Central memory CD8-positive, alpha-beta T cell (primary cell): ENCODE measurements around the gene GALNS.
"Not testable (repeated sequence)": the region's sequence is repeated elsewhere in the genome, so short reads cannot be mapped to it uniquely, and the experiment has no call there.

Source experiments
- ATAC-seq: fragments of 150-1000 bp; cut with Tn5 transposase; replicated peaks from 2 replicates; pipeline ENCODE4 v1.10.0; 2022; ENCODE audit warnings: mild to moderate bottlenecking, moderate FRiP score, moderate number of reproducible peaks; ENCODE audit not compliant: poor library complexity, severe bottlenecking; ENCODE audit errors: extremely low read depth
- DNase-seq, 2 donors: peaks; one replicate each; pipeline ENCODE4 v3.0.0; 2021; ENCODE audit warnings: low spot score in 2 of 2
- H3K27ac Mint-ChIP-seq: one replicate; pipeline ENCODE4 v1.8.0; 2022; ENCODE audit warnings: low read depth, mild to moderate bottlenecking, moderate library complexity, mixed read lengths
- H3K27me3 Mint-ChIP-seq: one replicate; pipeline ENCODE4 v1.8.0; 2022; ENCODE audit warnings: mixed read lengths
- H3K36me3 Mint-ChIP-seq: one replicate; pipeline ENCODE4 v1.8.0; 2022; ENCODE audit warnings: mild to moderate bottlenecking, moderate library complexity, mixed read lengths; ENCODE audit not compliant: insufficient read depth
- H3K4me1 Mint-ChIP-seq: one replicate; pipeline ENCODE4 v1.8.0; 2022; ENCODE audit warnings: mixed read lengths
- H3K4me3 Mint-ChIP-seq: one replicate; pipeline ENCODE4 v1.8.0; 2022; ENCODE audit warnings: mild to moderate bottlenecking, moderate library complexity, mixed read lengths
- H3K9me3 Mint-ChIP-seq: one replicate; pipeline ENCODE4 v1.8.0; 2022; ENCODE audit warnings: mixed read lengths

The GALNS gene

GRCh38 chr16:88896238-88897070 lies 39.7 kb upstream of the GALNS start:
- peaks cover 3% of the 10 kb centered on the region for H3K36me3 Mint-ChIP-seq
- H3K4me3 Mint-ChIP-seq = no peak overlapping the region
- H3K27ac Mint-ChIP-seq = no peak overlapping the region
- ATAC-seq = no peak
- no peaks in the 10 kb centered on the region for H3K27me3 Mint-ChIP-seq
- no peak for DNase-seq
- H3K9me3 Mint-ChIP-seq = no peaks in the 10 kb centered on the region
- no peaks in the 10 kb centered on the region for H3K4me1 Mint-ChIP-seq

- Mint-ChIP-seq H3K4me3 (no peak overlapping the region), H3K4me1 (no peaks in the 10 kb centered on the region), H3K36me3 (peaks cover 2% of the 10 kb centered on the region), H3K27ac (no peak overlapping the region), H3K9me3 (no peaks in the 10 kb centered on the region), H3K27me3 (no peaks in the 10 kb centered on the region)
- ATAC-seq (no peak), DNase-seq (no peak)
These were observed 38.6 kb upstream of the GALNS start for GRCh38 chr16:88895335-88895734.

GRCh38 chr16:88894681-88895300 lies 38.0 kb upstream of the GALNS start:
- Mint-ChIP-seq H3K4me3 (no peak overlapping the region), H3K27ac (no peak overlapping the region), H3K9me3 (no peaks in the 10 kb centered on the region), H3K4me1 (no peaks in the 10 kb centered on the region), H3K36me3 (peaks cover 2% of the 10 kb centered on the region), H3K27me3 (no peaks in the 10 kb centered on the region)
- DNase-seq (no peak), ATAC-seq (no peak)

GRCh38 chr16:88894266-88894665 lies 37.5 kb upstream of the GALNS start:
- not testable (repeated sequence) for H3K4me1 Mint-ChIP-seq, H3K4me3 Mint-ChIP-seq, H3K36me3 Mint-ChIP-seq, H3K9me3 Mint-ChIP-seq, H3K27me3 Mint-ChIP-seq, DNase-seq, ATAC-seq, H3K27ac Mint-ChIP-seq

- H3K36me3 Mint-ChIP-seq = peaks cover 2% of the 10 kb centered on the region
- no peaks in the 10 kb centered on the region for H3K4me1 Mint-ChIP-seq
- H3K27me3 Mint-ChIP-seq = no peaks in the 10 kb centered on the region
- H3K27ac Mint-ChIP-seq = no peak overlapping the region
- H3K4me3 Mint-ChIP-seq = no peak overlapping the region
- ATAC-seq (no peak), DNase-seq (no peak)
- no peaks in the 10 kb centered on the region for H3K9me3 Mint-ChIP-seq
These were observed 36.6 kb upstream of the GALNS start for GRCh38 chr16:88893127-88893968.

GRCh38 chr16:88892065-88892464 lies 35.3 kb upstream of the GALNS start:
- H3K36me3 Mint-ChIP-seq = peaks cover 2% of the 10 kb centered on the region
- H3K27ac Mint-ChIP-seq = no peak overlapping the region
- no peak overlapping the region for H3K4me3 Mint-ChIP-seq
- no peaks in the 10 kb centered on the region for H3K27me3 Mint-ChIP-seq
- no peaks in the 10 kb centered on the region for H3K9me3 Mint-ChIP-seq
- no peaks in the 10 kb centered on the region for H3K4me1 Mint-ChIP-seq
- DNase-seq = no peak
- ATAC-seq = no peak

GRCh38 chr16:88891083-88891482 lies 34.3 kb upstream of the GALNS start:
- no peak overlapping the region for H3K4me3 Mint-ChIP-seq
- no peak overlapping the region for H3K27ac Mint-ChIP-seq
- DNase-seq = no peak
- H3K4me1 Mint-ChIP-seq = no peaks in the 10 kb centered on the region
- ATAC-seq = no peak
- no peaks in the 10 kb centered on the region for H3K27me3 Mint-ChIP-seq
- no peaks in the 10 kb centered on the region for H3K9me3 Mint-ChIP-seq
- H3K36me3 Mint-ChIP-seq = peaks cover 2% of the 10 kb centered on the region

DNA sequence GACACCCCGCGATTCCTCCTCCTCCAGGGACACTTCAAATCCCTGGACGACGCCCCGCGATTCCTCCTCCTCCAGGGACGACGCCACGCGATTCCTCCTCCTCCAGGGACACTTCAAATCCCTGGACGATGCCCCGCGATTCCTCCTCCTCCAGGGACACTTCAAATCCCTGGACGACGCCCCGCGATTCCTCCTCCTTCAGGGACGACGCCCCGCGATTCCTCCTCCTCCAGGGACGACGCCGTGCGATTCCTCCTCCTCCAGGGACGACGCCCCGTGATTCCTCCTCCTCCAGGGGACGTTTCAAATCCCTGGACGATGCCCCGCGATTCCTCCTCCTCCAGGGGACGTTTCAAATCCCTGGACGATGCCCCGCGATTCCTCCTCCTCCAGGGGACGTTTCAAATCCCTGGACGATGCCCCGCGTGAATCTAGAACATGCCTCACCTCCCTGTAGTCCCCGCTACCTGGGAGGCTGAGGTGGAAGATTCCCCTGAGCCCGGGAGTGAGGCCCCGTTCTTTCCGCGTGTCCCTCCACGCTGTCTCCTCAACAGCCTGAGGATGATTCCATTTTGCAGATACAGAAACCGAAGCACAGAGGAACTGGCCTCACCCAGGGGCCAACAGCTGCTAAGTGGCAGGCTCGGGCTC lies 33.1 kb upstream of the GALNS start:
- H3K27me3 Mint-ChIP-seq, DNase-seq, H3K36me3 Mint-ChIP-seq, H3K27ac Mint-ChIP-seq, H3K4me1 Mint-ChIP-seq, H3K4me3 Mint-ChIP-seq, H3K9me3 Mint-ChIP-seq, ATAC-seq: not testable (repeated sequence)

GRCh38 chr16:88888461-88889387 lies 32.0 kb upstream of the GALNS start:
- ATAC-seq = no peak
- Mint-ChIP-seq H3K4me3 (no peak overlapping the region), H3K36me3 (no peaks in the 10 kb centered on the region), H3K27me3 (no peaks in the 10 kb centered on the region), H3K27ac (no peak overlapping the region), H3K9me3 (no peaks in the 10 kb centered on the region), H3K4me1 (no peaks in the 10 kb centered on the region)
- DNase-seq = no peak

- DNase-seq (no peak), ATAC-seq (no peak)
- H3K9me3 Mint-ChIP-seq = no peaks in the 10 kb centered on the region
- no peak overlapping the region for H3K4me3 Mint-ChIP-seq
- no peak overlapping the region for H3K27ac Mint-ChIP-seq
- H3K36me3 Mint-ChIP-seq = no peaks in the 10 kb centered on the region
- no peaks in the 10 kb centered on the region for H3K4me1 Mint-ChIP-seq
- no peaks in the 10 kb centered on the region for H3K27me3 Mint-ChIP-seq
These were observed 31.3 kb upstream of the GALNS start for GRCh38 chr16:88888057-88888456.

DNA sequence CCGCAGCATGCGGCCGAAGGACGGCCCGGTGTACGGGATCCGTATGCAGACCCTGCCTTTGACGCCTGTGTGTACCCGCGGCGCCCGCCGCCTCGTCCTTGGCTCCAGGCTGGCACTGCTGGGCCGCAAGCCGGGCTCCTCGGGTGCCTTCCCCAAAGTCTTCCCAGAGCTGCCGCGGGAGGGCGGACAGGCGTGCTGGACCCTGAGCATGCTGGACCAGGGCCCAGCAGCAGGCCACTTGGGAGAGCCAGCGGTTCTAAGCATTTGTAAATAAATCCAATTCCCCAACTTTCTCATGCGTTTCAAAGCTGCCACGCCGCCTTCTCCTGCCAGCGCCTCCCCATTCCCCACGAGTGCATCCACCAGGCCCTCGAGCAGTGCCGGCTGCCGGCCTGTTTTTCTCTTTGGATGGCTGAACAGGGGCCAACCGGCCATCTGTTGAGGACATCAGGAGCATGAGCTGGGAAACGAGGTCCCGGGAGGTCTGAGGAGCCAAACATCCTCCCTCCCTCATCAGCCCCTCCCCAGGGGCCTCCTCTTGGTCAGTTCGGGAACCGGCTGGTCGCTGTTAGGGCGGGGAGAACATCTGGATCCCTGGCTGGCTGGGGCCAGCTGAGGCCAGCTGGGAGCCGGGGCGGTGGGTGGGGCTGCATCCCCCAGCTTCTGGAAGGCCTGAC lies 30.2 kb upstream of the GALNS start:
- DNase-seq = no peak
- Mint-ChIP-seq H3K4me1 (peaks cover 4% of the 10 kb centered on the region), H3K27ac (no peak overlapping the region)

More for the DNA sequence above, 30.2 kb upstream of the GALNS start:
- ATAC-seq = no peak
- H3K27me3 Mint-ChIP-seq = no peaks in the 10 kb centered on the region
- no peaks in the 10 kb centered on the region for H3K36me3 Mint-ChIP-seq
- no peaks in the 10 kb centered on the region for H3K9me3 Mint-ChIP-seq
- no peak overlapping the region for H3K4me3 Mint-ChIP-seq
